ENCODE results near the gene DESI2.

Gene DESI2

DNA sequence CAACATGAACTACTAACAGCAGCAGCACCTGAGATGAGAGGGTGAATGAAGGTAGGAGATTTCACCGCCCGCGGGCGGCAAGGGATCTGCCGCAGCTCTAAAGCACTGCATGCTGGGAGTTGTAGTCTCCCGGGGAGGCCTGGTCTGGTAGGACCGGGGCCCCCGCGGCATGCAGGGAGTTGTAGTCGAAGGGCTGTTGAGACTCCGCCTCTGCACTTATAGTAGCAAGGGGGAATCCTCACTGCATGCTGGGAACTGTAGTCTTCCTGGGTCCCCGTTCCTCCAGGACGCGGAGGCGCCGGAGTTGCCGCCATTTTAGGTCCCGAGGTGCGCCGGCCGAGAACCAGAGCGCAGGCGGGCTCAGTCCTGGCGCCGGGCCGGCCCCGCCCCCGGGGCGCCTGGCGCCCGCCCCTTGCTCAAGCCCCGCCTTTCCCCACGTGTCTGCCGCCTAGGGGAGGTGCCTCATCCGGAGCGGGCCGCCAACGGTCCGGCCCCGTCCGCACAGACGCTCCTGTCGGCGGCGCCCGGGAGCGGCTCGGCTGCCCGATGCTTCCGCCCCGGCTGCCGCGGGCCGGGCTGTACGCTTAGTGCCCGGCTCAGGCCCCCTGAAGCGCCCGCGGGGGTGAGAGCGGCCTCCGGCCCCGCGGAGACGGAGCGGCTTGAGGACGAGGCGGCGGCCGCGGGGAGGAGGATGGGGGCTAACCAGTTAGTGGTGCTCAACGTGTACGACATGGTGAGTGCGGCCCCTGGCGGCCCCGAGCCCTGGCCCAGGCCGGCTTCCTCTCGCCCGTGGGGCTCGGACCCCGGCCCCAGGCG, at the start of gene DESI2:
Gene DESI2, plus strand, starts transcription at position 504 of the 816 bp plus-strand sequence. Its CDS starts 188 bp downstream, at position 692.
- TF ChIP-seq, protein P1, sequence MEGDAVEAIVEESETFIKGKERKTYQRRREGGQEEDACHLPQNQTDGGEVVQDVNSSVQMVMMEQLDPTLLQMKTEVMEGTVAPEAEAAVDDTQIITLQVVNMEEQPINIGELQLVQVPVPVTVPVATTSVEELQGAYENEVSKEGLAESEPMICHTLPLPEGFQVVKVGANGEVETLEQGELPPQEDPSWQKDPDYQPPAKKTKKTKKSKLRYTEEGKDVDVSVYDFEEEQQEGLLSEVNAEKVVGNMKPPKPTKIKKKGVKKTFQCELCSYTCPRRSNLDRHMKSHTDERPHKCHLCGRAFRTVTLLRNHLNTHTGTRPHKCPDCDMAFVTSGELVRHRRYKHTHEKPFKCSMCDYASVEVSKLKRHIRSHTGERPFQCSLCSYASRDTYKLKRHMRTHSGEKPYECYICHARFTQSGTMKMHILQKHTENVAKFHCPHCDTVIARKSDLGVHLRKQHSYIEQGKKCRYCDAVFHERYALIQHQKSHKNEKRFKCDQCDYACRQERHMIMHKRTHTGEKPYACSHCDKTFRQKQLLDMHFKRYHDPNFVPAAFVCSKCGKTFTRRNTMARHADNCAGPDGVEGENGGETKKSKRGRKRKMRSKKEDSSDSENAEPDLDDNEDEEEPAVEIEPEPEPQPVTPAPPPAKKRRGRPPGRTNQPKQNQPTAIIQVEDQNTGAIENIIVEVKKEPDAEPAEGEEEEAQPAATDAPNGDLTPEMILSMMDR (IDR thresholded peaks at IDR 0.05; ENCODE audit: insufficient read depth, low read depth, low read length, missing control alignments) = peak; percentile 46
- DNase-seq (ENCODE audit: low read depth) = peak; percentile 99
- peak within 1 kb of the TSS; percentile 89 for H3K4me3 ChIP-seq (ENCODE audit: low read depth, low read length)

DNA sequence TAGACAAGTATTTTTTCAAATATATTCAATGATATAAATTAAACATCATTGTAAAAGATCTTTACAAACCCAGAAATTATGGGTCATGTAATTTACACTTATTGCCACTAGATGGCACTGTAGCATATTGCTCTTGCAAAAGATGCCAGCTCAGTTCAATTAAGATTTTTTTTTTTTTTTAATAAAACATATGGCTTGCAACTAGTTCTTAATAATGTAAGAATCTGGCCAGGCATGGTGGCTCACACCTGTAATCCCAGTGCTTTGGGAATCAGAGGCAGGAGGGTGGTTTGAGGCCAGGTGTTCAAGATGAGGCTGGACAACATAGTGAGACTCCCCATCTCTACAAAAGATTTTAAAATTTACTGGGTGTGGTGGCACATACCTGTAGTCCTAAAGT, 49.4 kb upstream of the DESI2 start:
- peak; percentile 27 for DNase-seq (ENCODE audit: low read depth)
- TF ChIP-seq, protein P1 (IDR thresholded peaks at IDR 0.05; ENCODE audit: insufficient read depth, low read depth, low read length, missing control alignments) = peak; percentile 53

DNA sequence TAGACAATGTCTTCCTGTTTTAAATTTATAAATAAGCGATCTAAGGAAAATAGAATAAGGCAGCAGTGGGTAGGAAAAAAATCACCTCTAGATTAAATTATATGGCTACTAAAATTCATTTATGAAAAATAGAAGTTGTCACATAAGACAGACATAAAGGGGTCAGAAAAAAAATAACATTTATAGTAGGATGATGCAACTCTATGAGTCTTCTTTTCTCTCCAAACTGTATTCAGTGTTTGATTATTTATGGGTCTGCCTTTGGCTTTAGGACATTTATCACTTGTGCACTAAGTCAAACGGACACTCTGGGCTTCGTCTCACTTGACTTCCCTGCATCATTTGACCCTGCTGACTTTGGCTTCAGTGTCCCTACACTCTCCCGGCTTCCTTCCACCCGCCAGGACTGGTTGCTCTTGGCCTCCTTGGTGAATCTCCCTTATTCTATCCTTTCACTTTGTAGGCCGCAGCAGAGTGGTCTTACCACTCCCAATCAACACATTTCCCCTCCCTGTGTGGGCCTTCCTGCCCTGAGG, 47.0 kb upstream of the DESI2 start:
- no peak for DNase-seq (ENCODE audit: low read depth)
- TF ChIP-seq, protein P1 (IDR thresholded peaks at IDR 0.05; ENCODE audit: insufficient read depth, low read depth, low read length, missing control alignments) = no peak

More for the DNA sequence above, 49.4 kb upstream of the DESI2 start:
- H3K4me3 ChIP-seq (ENCODE audit: low read depth, low read length) = no peak overlapping the region

DNA sequence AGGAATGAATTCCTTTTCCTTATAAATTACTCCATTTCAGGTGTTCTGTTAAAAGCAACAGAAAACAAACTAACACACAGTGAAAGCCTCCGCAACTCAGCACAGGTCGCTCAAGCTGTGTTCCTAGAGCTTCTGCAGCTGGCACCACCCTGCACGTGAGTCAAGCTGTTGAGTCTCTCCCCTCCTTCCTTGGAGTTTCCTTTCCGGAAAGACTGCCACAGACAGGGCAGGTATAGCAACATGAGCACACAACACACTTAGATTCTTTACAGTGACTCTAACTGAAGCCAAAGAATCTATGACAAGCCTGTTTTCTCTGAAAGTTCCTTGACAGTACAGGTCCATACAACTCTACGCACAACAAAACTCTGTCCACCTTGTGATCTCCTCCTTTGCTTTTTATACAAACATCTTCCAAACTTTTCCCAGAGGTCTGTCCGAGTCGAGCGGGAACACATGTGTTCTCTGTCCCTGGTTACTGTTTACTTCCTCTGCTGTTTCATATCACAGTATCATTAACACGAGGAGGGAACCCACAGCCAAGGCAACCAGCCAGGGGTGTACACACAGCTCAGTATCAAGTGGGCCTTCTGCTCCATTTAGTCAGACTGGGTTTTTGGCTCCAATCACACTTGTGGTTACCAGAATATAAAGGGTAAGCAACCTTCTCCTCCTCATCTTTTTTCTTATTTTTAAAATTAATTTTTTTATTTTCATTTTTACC, 38.7 kb upstream of the DESI2 start:
- no peak for DNase-seq (ENCODE audit: low read depth)
- TF ChIP-seq, protein P1 (IDR thresholded peaks at IDR 0.05; ENCODE audit: insufficient read depth, low read depth, low read length, missing control alignments) = no peak
- H3K4me3 ChIP-seq (ENCODE audit: low read depth, low read length) = no peak overlapping the region

More for the DNA sequence above, 47.0 kb upstream of the DESI2 start:
- no peak overlapping the region for H3K4me3 ChIP-seq (ENCODE audit: low read depth, low read length)

DNA sequence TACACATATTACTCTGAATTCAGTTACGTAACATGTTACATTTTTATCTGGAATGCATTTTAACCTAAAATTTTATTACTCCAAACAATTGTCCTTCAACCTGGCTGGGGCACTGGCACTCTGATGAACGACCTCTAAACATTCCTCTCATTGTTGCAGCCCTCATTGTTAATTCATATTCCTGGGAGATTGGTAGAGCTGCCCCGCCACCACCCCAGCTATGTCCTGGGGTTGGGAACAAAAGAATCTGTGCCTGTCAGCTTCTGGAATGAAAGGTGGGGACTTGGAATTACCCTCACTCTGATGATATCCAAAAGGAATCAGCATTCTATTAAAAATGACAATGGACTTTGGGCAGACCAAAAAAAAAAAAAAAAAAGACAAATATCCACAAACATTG, 38.0 kb upstream of the DESI2 start:
- no peak overlapping the region for H3K4me3 ChIP-seq (ENCODE audit: low read depth, low read length)
- TF ChIP-seq, protein P1 (IDR thresholded peaks at IDR 0.05; ENCODE audit: insufficient read depth, low read depth, low read length, missing control alignments) = no peak

DNA sequence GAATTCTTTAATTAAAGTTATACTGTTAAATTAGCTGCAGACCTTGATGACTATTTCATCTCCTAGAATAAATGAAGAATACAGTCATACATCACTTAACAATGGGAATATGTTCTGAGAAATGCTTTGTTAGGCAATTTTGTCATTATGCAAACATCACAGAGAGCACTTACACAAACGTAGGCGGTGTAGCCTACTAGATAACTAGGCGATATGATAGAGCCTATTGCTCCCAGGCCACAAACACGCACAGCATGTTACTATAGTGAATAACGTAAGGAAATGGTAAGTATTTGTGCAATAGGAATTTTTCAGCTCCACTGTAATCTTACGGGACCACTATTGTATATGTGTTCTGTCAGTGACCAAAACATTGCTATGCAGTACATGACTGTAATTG, 37.6 kb upstream of the DESI2 start:
- DNase-seq (ENCODE audit: low read depth) = no peak
- H3K4me3 ChIP-seq (ENCODE audit: low read depth, low read length) = no peak overlapping the region
- TF ChIP-seq, protein P1 (IDR thresholded peaks at IDR 0.05; ENCODE audit: insufficient read depth, low read depth, low read length, missing control alignments) = no peak

More for the DNA sequence above, 38.0 kb upstream of the DESI2 start:
- DNase-seq (ENCODE audit: low read depth) = no peak

Measured in GM12865 (cell line).